Left ventricle myocardium inferior (tissue), 1 donor: ENCODE data around the gene CCL20. TPM values are rescaled to one million over a fixed set of nuclear protein-coding genes. Genes with fewer than 3 reads are reported as not detected.

ENCODE experiments used
- DNase-seq: peaks from one replicate; pipeline ENCODE4 v3.0.0-alpha.2; 2020
- H3K27ac ChIP-seq: fragments of 200-600 bp; replicated peaks from 2 replicates; pipeline ENCODE4 v1.8.0; 2021
- H3K27me3 ChIP-seq: fragments of 200-600 bp; 2 replicates; pipeline ENCODE4 v1.8.0; 2021; ENCODE audit warnings: low read depth
- H3K36me3 ChIP-seq: fragments of 200-600 bp; 2 replicates; pipeline ENCODE4 v1.8.0; 2021
- H3K4me1 ChIP-seq: fragments of 200-600 bp; 2 replicates; pipeline ENCODE4 v1.8.0; 2021
- H3K4me3 ChIP-seq: fragments of 200-600 bp; 2 replicates; pipeline ENCODE4 v1.8.0; 2021; ENCODE audit warnings: mild to moderate bottlenecking, moderate library complexity
- H3K9me3 ChIP-seq: fragments of 200-600 bp; replicated peaks from 2 replicates; pipeline ENCODE4 v1.8.0; 2021
- CTCF ChIP-seq: fragments of 200-600 bp; IDR thresholded peaks from 2 replicates; pipeline ENCODE4 v1.8.0; 2021; ENCODE audit warnings: antibody characterized with exemption, mild to moderate bottlenecking, borderline replicate concordance
- intact Hi-C: fragments of 100-400 bp; cut with micrococcal nuclease; formaldehyde crosslinking; loops from one replicate; pipeline ENCODE4 v1.11.0; 2022
- total RNA-seq: library from RNA; stranded (reverse); fragmentation: NEBNext Ultra II Directional; extraction: Animal tissue kit (Norgen Biotek cat#: 25700); gene quantifications from one replicate; pipeline ENCODE4 v1.2.1, GENCODE V29; 2021
- donor health status: DM: no; HTN: yes; CAD: no; lungs with severe emphysema.

CCL20 gene
- total RNA-seq, 1 donor from 2014 or later = not detected

- Histone ChIP-seq H3K4me1 (peaks cover 11% of the 10 kb centered on the region), H3K9me3 (no peaks in the 10 kb centered on the region), H3K27ac (no peak overlapping the region), H3K4me3 (no peak overlapping the region), H3K36me3 (no peaks in the 10 kb centered on the region), H3K27me3 (peaks cover 40% of the 10 kb centered on the region)
- intact Hi-C loops = no loop called here
- no peak for DNase-seq
- no peak for TF ChIP-seq CTCF
These were observed 3.1 kb downstream of the CCL20 start for GRCh38 chr2:227816507-227817294.

GRCh38 chr2:227817336-227817735 is 3.7 kb downstream of the CCL20 start:
- Histone ChIP-seq H3K4me1 (peaks cover 11% of the 10 kb centered on the region), H3K27me3 (peaks cover 34% of the 10 kb centered on the region), H3K36me3 (no peaks in the 10 kb centered on the region), H3K9me3 (no peaks in the 10 kb centered on the region), H3K4me3 (no peak overlapping the region), H3K27ac (no peak overlapping the region)
- intact Hi-C loops = no loop called here
- TF ChIP-seq CTCF = no peak
- DNase-seq = no peak

GRCh38 chr2:227817850-227818674 is 4.4 kb downstream of the CCL20 start:
- Histone ChIP-seq H3K27ac (peak overlapping the region; percentile 11), H3K9me3 (no peaks in the 10 kb centered on the region), H3K36me3 (no peaks in the 10 kb centered on the region), H3K4me3 (no peak overlapping the region), H3K4me1 (peaks cover 11% of the 10 kb centered on the region), H3K27me3 (peaks cover 29% of the 10 kb centered on the region)
- no peak for TF ChIP-seq CTCF
- DNase-seq = peak; percentile 73
- intact Hi-C loops = no loop called here

- Histone ChIP-seq H3K9me3 (no peaks in the 10 kb centered on the region), H3K4me1 (peaks cover 11% of the 10 kb centered on the region), H3K27ac (peak overlapping the region; percentile 11), H3K36me3 (no peaks in the 10 kb centered on the region), H3K27me3 (peaks cover 21% of the 10 kb centered on the region), H3K4me3 (no peak overlapping the region)
- DNase-seq = peak; percentile 41
- TF ChIP-seq CTCF = no peak
- intact Hi-C loops = no loop called here
These were observed 5.2 kb downstream of the CCL20 start for GRCh38 chr2:227818675-227819397.

GRCh38 chr2:227819398-227819697 is 5.7 kb downstream of the CCL20 start:
- no peak overlapping the region for H3K4me3 ChIP-seq
- no peak for TF ChIP-seq CTCF
- no peaks in the 10 kb centered on the region for H3K9me3 ChIP-seq
- DNase-seq = no peak
- H3K27me3 ChIP-seq = peaks cover 16% of the 10 kb centered on the region
- H3K36me3 ChIP-seq = no peaks in the 10 kb centered on the region
- H3K4me1 ChIP-seq = peaks cover 11% of the 10 kb centered on the region
- H3K27ac ChIP-seq = no peak overlapping the region
- intact Hi-C loops = no loop called here
